Adrenal gland (tissue), 12 donors: ENCODE results near the gene ZBTB26. TPM values are rescaled to one million over a fixed set of nuclear protein-coding genes. Genes with fewer than 3 reads are reported as not detected.

Source experiments
- DNase-seq, 7 donors: peaks; one replicate each; pipeline ENCODE4 v3.0.0-alpha.2; 2019 to 2020
- H3K27ac ChIP-seq, 5 donors: fragments of 200-600 bp; sonication (generic) in 4 of 5; 1 replicate in 3 of 5; 2 replicates in 2 of 5; pipeline versions ENCODE4 v1.5.1 to v1.8.0; 2016 to 2020; ENCODE audit warnings: mild to moderate bottlenecking in 1 of 5
- H3K27me3 ChIP-seq: fragments of 200-600 bp; 2 replicates; pipeline ENCODE4 v1.8.0; 2021
- H3K36me3 ChIP-seq, 2 donors: fragments of 200-600 bp; replicated peaks in 1 of 2; 1 replicate in 1 of 2; 2 replicates in 1 of 2; pipeline versions ENCODE4 v1.5.1 to v1.8.0; 2018 to 2022
- H3K4me1 ChIP-seq, 2 donors: fragments of 200-600 bp; replicated peaks in 1 of 2; 1 replicate in 1 of 2; 2 replicates in 1 of 2; pipeline versions ENCODE4 v1.5.1 to v1.8.0; 2018 to 2021
- H3K4me3 ChIP-seq, 4 donors: fragments of 200-600 bp; sonication (generic) in 3 of 4; one replicate each; pipeline ENCODE4 v1.5.1; 2016 to 2018
- H3K9me3 ChIP-seq, 3 donors: fragments of 200-600 bp; sonication (generic) in 1 of 3; replicated peaks in 1 of 3; 1 replicate in 2 of 3; 2 replicates in 1 of 3; pipeline versions ENCODE4 v1.5.1 to v1.8.0; 2016 to 2021
- POLR2A ChIP-seq, 2 donors: fragments of 450-650 bp; IDR thresholded peaks; one replicate each; pipeline ENCODE4 v1.6.1; 2017; ENCODE audit warnings: antibody characterized with exemption in 2 of 2, mild to moderate bottlenecking in 2 of 2, moderate library complexity in 1 of 2
- WGBS, 4 donors: extraction: QIAGEN DNeasy Blood & Tissue Kit in 2 of 4; methylation state at CpG; one replicate each; pipeline versions ENCODE4 v1.1.5 to v1.1.7; 2013 to 2017; 5-methylcytosine and 5-hydroxymethylcytosine counted together
- intact Hi-C, 2 donors: fragments of 100-400 bp; cut with DNase I; formaldehyde crosslinking; loops; one replicate each; pipeline versions ENCODE4 v1.14.1 to v1.15.0; 2022 to 2023
- polyA plus RNA-seq, 3 donors: library from polyadenylated mRNA; stranded (reverse); fragments of 200-250 nt in 2 of 3; fragments of 350-450 nt in 1 of 3; fragmentation: Illumina TruSeq in 1 of 3; extraction: RNeasy Lipid Tissue Mini Kit (QIAGEN cat#74804) in 1 of 3; gene quantifications; one replicate each; pipeline ENCODE4 v1.2.3, GENCODE V29; 2013 to 2014
- total RNA-seq, 9 donors: library from RNA; depleted of rRNA in 4 of 9; stranded (reverse); fragments of >200 nt in 4 of 9; fragments of 120-200 nt in 1 of 9; fragmentation: NEBNext Ultra II Directional in 1 of 9; extraction: Animal tissue kit (Norgen Biotek cat#: 25700) in 1 of 9; gene quantifications; one replicate each; pipeline versions ENCODE4 v1.1.0 to v1.2.4, GENCODE V29; 2013 to 2023
- TF ChIP-seq, protein P1 (sequence below), 6 experiments: fragments of 450-650 bp in 4 of 6; fragments of 200-600 bp in 2 of 6; sonication (generic) in 1 of 6; IDR thresholded peaks; 1 replicate in 5 of 6; 2 replicates in 1 of 6; pipeline versions ENCODE4 v1.5.1 to v1.8.0; 2016 to 2021; ENCODE audit warnings: antibody characterized with exemption in 6 of 6, mild to moderate bottlenecking in 2 of 6, moderate library complexity in 1 of 6
- donor health status: healthy with polysubstance abuse.
- donor health status: Bipolar disorder and iron deficiency.
- donor health status: DM: yes; HTN: yes; CAD: no.
- donor health status: DM: no; HTN: no; CAD: no.
- donor health status: DM: no; HTN: no; CAD: no.
- donor health status: DM: yes; HTN: yes; CAD: no.

The ZBTB26 gene
- total and polyA plus RNA-seq, 12 donors = 1.6 to 7.4 (median 4.4) TPM

DNA sequence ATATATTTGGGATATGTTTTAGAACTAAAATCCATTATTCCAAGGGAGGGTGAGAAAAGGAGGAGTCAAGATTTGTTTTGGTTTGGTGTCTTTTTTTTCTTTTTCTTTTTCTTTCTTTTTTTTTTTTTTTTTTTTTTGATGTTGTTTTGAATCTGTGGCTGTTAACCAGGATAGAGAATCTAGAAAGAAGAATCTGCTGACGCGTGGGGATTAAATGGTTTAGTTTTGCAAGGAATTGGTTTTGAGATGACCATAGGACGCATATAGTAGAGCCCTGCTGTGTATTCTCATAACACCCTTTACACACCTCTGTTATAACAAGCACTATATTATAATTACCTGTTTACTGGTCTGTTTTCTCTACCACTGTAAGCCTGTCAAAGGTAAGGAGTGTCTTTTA is 19.0 kb upstream of the ZBTB26 start:
- H3K27ac ChIP-seq = no peak overlapping the region
- H3K9me3 ChIP-seq = no peaks in the 10 kb centered on the region
- no peaks in the 10 kb centered on the region for H3K36me3 ChIP-seq
- no peak overlapping the region for H3K4me3 ChIP-seq
- peaks cover 20 to 22% of the 10 kb centered on the region in 2 donors for H3K4me1 ChIP-seq
- intact Hi-C loops = no loop called here
- no peak for DNase-seq
- no peaks in the 10 kb centered on the region for H3K27me3 ChIP-seq
- 89 to 94% (median 91%) methylated on average over 3 of the region's 3 CpGs for WGBS, 4 donors
- TF ChIP-seq POLR2A (IDR thresholded peaks at IDR 0.05) = no peak
- TF ChIP-seq, protein P1, sequence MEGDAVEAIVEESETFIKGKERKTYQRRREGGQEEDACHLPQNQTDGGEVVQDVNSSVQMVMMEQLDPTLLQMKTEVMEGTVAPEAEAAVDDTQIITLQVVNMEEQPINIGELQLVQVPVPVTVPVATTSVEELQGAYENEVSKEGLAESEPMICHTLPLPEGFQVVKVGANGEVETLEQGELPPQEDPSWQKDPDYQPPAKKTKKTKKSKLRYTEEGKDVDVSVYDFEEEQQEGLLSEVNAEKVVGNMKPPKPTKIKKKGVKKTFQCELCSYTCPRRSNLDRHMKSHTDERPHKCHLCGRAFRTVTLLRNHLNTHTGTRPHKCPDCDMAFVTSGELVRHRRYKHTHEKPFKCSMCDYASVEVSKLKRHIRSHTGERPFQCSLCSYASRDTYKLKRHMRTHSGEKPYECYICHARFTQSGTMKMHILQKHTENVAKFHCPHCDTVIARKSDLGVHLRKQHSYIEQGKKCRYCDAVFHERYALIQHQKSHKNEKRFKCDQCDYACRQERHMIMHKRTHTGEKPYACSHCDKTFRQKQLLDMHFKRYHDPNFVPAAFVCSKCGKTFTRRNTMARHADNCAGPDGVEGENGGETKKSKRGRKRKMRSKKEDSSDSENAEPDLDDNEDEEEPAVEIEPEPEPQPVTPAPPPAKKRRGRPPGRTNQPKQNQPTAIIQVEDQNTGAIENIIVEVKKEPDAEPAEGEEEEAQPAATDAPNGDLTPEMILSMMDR (IDR thresholded peaks at IDR 0.05) = no peak

DNA sequence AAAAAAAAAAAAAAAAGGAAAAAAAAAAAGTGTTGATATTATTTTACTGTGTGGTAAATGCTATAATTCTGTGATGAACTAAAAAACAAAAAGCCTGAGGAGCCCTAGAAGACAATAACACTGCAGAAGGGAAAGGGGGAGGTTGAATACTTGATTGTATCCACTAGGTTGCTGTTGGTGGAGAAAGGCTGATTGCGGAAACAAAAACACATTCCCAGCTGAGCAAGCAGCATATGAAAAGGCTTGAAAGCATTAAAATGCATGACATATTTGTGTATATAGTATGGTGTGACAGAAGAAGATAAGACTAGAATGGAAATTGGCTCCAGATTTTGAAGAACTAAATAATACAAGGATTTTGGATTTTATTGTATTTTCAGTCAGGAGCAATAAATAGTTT is 18.4 kb upstream of the ZBTB26 start:
- Histone ChIP-seq H3K4me3 (no peak overlapping the region), H3K36me3 (no peaks in the 10 kb centered on the region), H3K4me1 (peaks cover 14 to 22% of the 10 kb centered on the region in 2 donors), H3K9me3 (no peaks in the 10 kb centered on the region), H3K27me3 (no peaks in the 10 kb centered on the region), H3K27ac (no peak overlapping the region)
- no peak for DNase-seq
- WGBS, 4 donors = 91 to 100% (median 95%) methylated on average over 1 of the region's 1 CpG
- no peak for TF ChIP-seq POLR2A (IDR thresholded peaks at IDR 0.05)
- TF ChIP-seq, protein P1 (IDR thresholded peaks at IDR 0.05) = no peak
- intact Hi-C loops = no loop called here

DNA sequence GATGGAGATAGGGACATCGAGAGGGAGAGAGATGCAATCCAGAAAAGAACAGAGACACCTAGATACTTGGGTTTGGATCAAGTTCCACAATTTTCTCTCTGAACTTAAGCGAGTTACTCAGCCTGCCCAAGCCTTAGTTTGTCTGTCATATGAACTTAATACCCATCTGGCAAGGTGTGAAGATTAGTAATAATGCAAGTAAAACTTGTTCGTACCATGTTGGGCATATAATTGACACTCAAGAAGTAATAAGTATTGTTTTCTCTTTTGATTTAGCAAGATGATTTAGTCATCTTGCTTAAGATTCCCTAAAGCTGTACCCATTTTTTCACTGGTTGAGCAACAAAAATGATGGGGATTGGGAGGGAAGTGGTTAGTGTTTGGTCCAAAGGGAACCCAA is 17.0 kb upstream of the ZBTB26 start:
- Histone ChIP-seq H3K4me1 (peaks cover 5 to 12% of the 10 kb centered on the region in 2 donors), H3K36me3 (no peaks in the 10 kb centered on the region), H3K27ac (no peak overlapping the region), H3K9me3 (no peaks in the 10 kb centered on the region), H3K27me3 (no peaks in the 10 kb centered on the region), H3K4me3 (no peak overlapping the region)
- no peak for TF ChIP-seq POLR2A (IDR thresholded peaks at IDR 0.05)
- TF ChIP-seq, protein P1 (IDR thresholded peaks at IDR 0.05) = no peak
- no peak for DNase-seq
- 83 to 93% (median 89%) methylated on average over 3 of the region's 3 CpGs for WGBS, 4 donors
- intact Hi-C loops = no loop called here

DNA sequence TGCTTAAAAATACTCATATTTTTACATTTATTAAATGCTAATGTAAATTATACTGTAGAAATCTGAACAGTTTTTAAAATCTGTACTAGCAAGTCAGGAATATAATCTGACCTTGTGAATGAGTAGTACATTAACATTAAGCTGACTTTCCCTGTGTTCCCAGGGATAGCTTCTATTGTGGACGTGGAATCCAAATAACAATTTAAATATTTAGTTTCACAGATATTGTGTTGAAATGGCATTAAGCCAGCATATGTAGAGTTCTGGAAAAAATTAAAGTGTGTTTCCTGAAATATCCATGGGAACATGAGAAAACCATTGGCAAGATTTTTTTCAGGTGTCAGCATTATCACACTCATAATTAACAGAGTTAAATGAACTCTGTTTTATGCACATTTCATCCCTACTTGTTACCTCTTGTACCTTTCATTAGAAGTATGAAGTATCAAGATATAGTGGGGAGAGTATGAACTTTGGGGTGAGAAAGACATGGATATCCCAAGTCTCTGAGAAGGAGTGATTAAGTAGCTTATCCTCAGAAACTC is 15.2 kb upstream of the ZBTB26 start:
- Histone ChIP-seq H3K4me1 (peaks cover 5 to 29% of the 10 kb centered on the region in 2 donors), H3K4me3 (no peak overlapping the region), H3K27ac (no peak overlapping the region), H3K9me3 (no peaks in the 10 kb centered on the region), H3K27me3 (no peaks in the 10 kb centered on the region), H3K36me3 (no peaks in the 10 kb centered on the region)
- WGBS, 4 donors = 85 to 93% (median 90%) methylated on average over 1 of the region's 1 CpG
- DNase-seq = no peak
- intact Hi-C loops = no loop called here
- TF ChIP-seq, protein P1 (IDR thresholded peaks at IDR 0.05) = no peak
